Liver (tissue), 3 donors: ENCODE data around the gene TEX2.

ENCODE experiments used
- EGR1 ChIP-seq, 2 donors: IDR thresholded peaks; 2 replicates each; pipeline ENCODE4 v1.6.1; 2016 to 2018; ENCODE audit warnings: antibody characterized with exemption in 2 of 2, low read depth in 2 of 2
- GABPA ChIP-seq, 2 donors: IDR thresholded peaks in 1 of 2; conservative IDR thresholded peaks in 1 of 2; 2 replicates each; pipeline ENCODE4 v1.6.1; 2016; ENCODE audit warnings: antibody characterized with exemption in 2 of 2, mild to moderate bottlenecking in 1 of 2, moderate library complexity in 1 of 2
- JUND ChIP-seq, 2 donors: IDR thresholded peaks; 2 replicates each; pipeline ENCODE4 v1.6.1; 2016; ENCODE audit warnings: antibody characterized with exemption in 2 of 2
- NR2F2 ChIP-seq: IDR thresholded peaks from 2 replicates; pipeline ENCODE4 v1.6.1; 2016; ENCODE audit warnings: antibody characterized with exemption
- RAD21 ChIP-seq, 2 donors: IDR thresholded peaks; 2 replicates each; pipeline ENCODE4 v1.6.1; 2016; ENCODE audit warnings: antibody characterized with exemption in 2 of 2, mild to moderate bottlenecking in 2 of 2
- RXRA ChIP-seq, 2 donors: IDR thresholded peaks; 2 replicates each; pipeline ENCODE4 v1.6.1; 2017 to 2018; ENCODE audit warnings: antibody characterized with exemption in 2 of 2, mild to moderate bottlenecking in 1 of 2
- SP1 ChIP-seq: IDR thresholded peaks from 2 replicates; pipeline ENCODE4 v1.6.1; 2018; ENCODE audit warnings: antibody characterized with exemption, mild to moderate bottlenecking
- TAF1 ChIP-seq: conservative IDR thresholded peaks from 2 replicates; pipeline ENCODE4 v1.6.1; 2016; ENCODE audit warnings: antibody characterized with exemption, mild to moderate bottlenecking
- YY1 ChIP-seq: IDR thresholded peaks from 2 replicates; pipeline ENCODE4 v1.6.1; 2016; ENCODE audit warnings: antibody characterized with exemption, mild to moderate bottlenecking
- TF ChIP-seq, protein P1 (sequence below): fragments of 150-350 bp; IDR thresholded peaks from 2 replicates; pipeline ENCODE4 v1.5.1; 2017; ENCODE audit warnings: improper control_type of control experiment, low read depth, low read length; ENCODE audit not compliant: missing input control
- TF ChIP-seq, protein P2 (sequence below): IDR thresholded peaks from 2 replicates; pipeline ENCODE4 v1.6.1; 2016; ENCODE audit warnings: antibody characterized with exemption
- donor health status: healthy.
- donor health status: healthy.

DNA sequence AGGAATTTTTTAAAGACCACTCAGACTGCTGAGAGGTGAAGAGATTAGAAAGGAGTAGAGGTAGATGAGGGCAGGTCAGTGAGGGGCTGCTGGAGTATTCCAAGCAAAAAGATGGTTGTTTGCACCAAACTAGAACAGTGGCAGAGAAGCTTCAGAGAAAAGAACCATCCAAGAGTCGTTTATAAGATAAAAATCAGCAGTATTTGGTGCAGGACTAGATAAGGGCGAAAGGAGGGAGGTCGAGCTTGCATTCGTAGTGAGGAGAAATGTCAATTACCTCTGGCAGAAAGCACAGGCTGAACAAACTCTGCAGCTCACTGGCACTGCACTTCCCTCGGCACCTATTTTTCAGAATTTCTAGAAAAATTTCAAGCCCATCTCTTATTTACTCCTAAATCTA lies 9.6 kb downstream of the TEX2 start:
- TF ChIP-seq, protein P1, sequence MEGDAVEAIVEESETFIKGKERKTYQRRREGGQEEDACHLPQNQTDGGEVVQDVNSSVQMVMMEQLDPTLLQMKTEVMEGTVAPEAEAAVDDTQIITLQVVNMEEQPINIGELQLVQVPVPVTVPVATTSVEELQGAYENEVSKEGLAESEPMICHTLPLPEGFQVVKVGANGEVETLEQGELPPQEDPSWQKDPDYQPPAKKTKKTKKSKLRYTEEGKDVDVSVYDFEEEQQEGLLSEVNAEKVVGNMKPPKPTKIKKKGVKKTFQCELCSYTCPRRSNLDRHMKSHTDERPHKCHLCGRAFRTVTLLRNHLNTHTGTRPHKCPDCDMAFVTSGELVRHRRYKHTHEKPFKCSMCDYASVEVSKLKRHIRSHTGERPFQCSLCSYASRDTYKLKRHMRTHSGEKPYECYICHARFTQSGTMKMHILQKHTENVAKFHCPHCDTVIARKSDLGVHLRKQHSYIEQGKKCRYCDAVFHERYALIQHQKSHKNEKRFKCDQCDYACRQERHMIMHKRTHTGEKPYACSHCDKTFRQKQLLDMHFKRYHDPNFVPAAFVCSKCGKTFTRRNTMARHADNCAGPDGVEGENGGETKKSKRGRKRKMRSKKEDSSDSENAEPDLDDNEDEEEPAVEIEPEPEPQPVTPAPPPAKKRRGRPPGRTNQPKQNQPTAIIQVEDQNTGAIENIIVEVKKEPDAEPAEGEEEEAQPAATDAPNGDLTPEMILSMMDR, result no peak
- TF ChIP-seq YY1 (no peak), RXRA (IDR thresholded peaks at IDR 0.05) (no peak), SP1 (no peak), RAD21 (IDR thresholded peaks at IDR 0.05) (no peak), JUND (IDR thresholded peaks at IDR 0.05) (no peak), GABPA (IDR thresholded peaks at IDR 0.05 in 1 of 2, conservative IDR thresholded peaks at IDR 0.05 in 1 of 2) (no peak), NR2F2 (no peak), EGR1 (IDR thresholded peaks at IDR 0.05; ENCODE audit: low read depth in 2 of 2) (no peak), TAF1 (no peak)
- TF ChIP-seq, protein P2, sequence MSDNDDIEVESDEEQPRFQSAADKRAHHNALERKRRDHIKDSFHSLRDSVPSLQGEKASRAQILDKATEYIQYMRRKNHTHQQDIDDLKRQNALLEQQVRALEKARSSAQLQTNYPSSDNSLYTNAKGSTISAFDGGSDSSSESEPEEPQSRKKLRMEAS, result no peak
